Retina (tissue), 1 donor: ENCODE data around the gene PLPPR2.
"Not testable (repeated sequence)": the region's sequence is repeated elsewhere in the genome, so short reads cannot be mapped to it uniquely, and the experiment has no call there.

Experiments used
- DNase-seq: peaks from one replicate; pipeline ENCODE4 v3.0.0-alpha.2; 2016

PLPPR2 gene

DNA sequence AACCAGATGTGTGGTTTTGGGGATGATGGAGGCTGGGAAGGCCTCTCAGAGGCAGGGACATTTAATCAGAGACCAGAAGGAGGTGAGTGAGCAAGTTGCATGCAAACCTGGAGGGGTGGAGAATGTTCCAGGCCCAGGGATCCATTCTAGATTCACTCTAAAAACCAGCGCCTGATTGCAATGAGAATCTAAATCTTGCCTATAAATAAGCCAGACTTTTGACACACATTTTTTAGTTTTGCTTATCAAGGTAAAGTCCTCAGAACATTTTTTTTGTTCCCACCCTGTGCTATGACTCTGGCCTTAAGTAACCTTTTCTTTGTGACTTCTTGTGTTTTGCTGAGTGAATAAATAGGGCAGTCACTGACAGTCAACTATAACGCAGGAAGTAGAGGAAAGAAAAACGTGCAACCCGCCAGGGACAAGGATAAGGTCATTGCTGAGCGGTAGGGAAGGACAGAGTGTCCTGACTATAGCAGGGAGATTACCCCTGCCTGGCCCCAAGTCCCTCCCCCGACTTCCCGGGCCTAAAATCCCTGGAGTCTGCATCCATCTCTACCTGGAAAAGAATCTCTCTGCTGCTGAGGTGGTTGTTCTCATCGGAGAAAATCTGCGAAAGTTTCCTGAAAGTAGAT, 49.5 kb downstream of the PLPPR2 start:
- DNase-seq = no peak

DNA sequence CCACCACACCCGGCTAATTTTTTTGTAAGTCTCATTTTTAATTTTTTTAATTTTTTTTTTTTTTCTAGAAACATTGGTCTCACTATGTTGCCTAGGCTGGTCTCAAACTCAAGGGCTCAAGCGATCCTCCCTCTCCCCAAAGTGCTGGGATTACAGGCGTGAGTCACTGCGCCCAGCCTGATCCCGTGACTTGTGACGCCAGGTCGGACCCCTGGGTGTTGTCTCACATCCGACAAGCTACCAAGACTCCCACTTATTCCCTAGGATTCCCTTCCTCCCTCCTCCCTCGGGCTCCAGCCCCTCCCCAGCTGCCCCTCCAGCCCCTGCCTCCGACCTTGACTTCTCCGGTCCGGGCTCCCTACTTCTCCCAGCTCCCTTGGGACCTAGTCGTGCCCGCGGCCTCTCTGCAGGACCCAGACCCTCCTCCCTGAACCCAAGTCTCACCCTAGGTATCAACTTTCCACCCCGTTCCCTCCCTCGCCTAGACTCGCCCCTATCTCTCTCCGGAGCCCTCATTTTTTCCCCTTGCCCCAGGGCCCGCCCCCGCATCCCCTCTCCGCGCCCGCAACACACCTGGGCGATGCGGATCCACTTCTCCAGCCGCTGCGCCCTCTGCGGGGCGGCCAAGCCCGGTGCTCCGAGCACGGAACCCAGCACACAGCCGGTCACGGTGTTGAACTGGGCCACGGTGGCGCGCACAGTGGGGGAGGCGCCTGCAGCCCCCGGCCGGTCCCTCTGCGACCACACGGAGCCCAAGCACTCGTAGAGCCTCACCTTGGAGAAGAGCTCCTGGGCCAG, 50.8 kb downstream of the PLPPR2 start:
- no peak for DNase-seq

DNA sequence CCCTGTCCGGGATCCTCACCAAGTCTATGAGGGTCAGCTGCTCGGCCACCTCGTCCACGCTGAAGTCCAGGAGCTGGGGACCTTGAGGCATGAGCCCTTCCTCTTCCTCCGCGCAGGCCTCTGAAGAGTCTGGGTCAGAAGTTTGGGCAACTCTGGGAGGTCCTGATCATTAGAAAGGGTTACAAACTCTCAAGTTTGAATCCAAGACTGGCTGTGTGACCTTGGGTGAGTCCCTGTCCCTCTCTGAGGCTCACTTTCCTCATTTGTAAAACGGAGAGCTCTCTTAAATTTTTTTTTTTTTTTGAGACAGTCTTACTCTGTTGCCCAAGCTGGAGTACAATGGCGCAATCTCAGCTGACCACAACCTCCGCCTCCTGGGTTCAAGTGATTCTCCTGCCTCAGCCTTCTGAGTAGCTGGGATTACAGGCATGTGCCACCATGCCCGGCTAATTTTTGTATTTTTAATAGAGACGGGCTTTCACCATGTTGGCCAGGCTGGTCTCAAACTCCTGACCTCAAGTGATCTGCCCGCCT, 51.5 kb downstream of the PLPPR2 start:
- DNase-seq = not testable (repeated sequence)

DNA sequence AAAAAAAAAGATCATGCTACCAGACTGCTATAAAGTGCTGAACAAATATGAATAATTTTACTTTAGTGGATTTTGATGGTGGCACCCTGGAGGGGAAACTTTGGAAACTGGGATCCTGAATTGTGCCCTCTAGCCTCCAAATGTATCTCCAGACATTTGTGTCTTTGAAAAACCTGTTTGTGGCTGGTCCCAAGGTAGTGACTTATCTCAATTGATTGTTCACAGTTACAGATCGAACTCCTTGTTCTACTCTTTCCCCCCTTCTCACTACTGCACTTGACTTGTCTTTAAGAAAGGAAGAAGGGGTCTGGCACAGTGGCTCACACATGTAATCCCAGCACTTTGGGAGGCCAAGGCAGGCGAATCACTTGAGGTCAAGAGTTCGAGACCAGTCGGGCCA, 53.4 kb downstream of the PLPPR2 start:
- DNase-seq = no peak

DNA sequence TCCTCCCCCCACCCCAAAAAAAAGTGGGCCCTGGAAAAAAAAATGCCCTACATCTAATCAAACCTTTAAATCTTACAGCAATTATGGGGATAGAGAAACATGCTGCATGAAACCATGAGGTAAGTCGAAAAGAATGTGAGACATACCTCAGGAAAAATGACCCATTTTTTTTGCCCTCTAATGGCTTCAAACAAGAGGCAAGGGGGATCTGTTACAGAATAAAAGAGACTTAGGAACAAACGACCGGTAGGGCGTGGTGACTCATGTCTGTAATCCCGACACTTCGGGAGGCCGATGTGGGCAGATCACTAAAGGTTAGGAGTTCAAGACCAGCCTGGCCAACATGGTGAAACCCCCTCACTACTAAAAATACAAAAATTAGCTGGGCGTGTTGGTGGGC, 55.5 kb downstream of the PLPPR2 start:
- DNase-seq = no peak

DNA sequence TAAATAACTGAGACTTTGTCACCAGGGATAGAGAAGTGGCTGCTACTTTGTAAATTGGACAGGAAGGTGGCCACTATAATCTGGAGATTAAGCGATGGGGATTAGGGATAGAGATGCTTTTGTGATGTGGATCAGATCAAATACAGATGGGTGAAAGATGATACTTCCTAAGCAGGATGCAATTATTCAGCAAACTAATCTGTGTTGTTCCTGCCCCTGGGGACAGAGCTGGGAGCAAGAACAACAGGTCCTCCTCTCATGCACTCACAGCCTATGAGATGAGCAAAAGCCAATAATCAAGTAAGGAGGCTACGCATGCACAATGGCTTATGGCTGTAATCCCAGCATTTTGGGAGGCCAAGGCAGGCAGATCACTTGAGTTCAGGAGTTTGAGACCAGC, 59.3 kb downstream of the PLPPR2 start:
- DNase-seq = no peak
